HG03045 (cell line): ENCODE results near the gene RHOG.
"Not testable (repeated sequence)": the region's sequence is repeated elsewhere in the genome, so short reads cannot be mapped to it uniquely, and the experiment has no call there.

Experiments used
- ATAC-seq: cut with Tn5 transposase; IDR thresholded peaks from one replicate; pipeline ENCODE4 v1.9.1; 2021; ENCODE audit warnings: mild to moderate bottlenecking, moderate library complexity; ENCODE audit not compliant: unreplicated experiment

The RHOG gene

DNA sequence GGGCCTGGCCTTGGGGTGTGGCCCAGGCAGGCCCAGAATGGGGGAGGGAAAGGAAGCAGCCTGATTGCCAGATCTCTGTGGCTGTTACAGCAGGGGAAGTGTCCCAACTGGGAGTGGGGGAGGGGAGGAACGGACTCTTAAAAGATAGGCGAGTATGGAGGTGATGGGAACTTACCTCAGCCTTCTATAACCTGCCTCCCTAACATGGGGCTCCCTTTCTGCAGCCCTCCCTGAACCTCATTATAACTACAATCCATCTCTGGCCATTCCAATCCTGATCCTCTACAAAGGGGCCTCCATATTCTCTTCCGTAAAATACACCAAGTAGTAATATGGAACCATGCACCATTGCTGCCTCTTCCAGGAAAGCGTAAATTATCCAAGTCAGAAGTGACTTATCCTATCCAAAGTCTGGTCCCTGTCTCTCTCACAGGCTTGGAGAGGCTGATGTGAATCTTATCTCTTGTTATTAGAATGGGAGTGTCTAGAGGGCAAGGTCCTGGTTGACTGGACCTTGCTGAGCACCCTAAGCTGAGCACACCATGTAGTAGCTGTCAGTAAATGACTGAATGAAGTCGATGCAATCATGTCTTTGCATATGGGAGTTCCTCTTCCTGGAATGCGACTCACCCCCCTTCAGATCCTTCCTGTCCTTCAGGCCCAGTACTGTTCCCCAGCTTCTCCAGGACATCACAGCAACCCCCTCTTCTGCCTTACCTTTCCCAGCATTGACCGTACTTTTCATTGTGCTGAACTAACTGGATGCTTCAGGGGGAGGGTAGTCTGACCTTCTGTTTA is 5.9 kb downstream of the RHOG start:
- no peak for ATAC-seq

DNA sequence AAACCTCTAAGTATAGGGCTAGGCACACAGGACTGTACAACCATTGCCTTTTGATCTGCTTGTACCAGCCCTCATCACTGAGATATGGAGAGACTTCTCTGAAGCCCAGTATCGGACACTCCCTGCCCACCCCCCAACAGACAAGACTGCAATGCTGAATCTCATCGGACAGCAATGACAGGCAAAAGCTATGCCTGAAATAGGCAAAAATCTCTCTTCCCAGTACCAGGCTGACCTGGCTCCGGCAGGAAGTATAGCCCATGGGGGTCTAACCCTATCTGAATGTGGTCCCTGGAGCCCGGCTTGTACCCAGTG is 6.5 kb downstream of the RHOG start:
- no peak for ATAC-seq

GRCh38 chr11:3833449-3833848 is 7.3 kb downstream of the RHOG start:
- no peak for ATAC-seq

DNA sequence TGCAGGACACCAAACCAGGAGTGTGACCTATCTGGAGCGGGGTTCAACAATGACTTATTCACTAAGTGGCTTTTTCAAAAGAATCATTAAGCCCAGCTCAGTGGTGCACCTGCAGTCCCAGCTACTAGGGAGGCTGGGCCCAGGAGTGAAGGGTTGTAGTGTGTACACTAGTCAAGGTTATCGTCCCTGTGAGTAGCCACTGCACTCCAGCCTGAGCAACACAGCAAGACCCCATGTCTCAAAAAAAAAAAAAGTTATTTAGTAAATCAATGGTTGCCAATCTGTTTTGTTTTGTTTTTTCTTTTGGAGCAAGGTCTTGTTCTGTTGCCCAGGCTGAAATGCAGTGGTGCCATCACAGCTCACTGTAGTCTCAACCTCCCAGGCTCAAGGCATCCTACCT is 7.9 kb downstream of the RHOG start:
- no peak for ATAC-seq

- ATAC-seq = no peak
Observed at GRCh38 chr11:3831378-3832239, 9.2 kb downstream of the RHOG start.

GRCh38 chr11:3830730-3831129 is 10.0 kb downstream of the RHOG start:
- no peak for ATAC-seq

DNA sequence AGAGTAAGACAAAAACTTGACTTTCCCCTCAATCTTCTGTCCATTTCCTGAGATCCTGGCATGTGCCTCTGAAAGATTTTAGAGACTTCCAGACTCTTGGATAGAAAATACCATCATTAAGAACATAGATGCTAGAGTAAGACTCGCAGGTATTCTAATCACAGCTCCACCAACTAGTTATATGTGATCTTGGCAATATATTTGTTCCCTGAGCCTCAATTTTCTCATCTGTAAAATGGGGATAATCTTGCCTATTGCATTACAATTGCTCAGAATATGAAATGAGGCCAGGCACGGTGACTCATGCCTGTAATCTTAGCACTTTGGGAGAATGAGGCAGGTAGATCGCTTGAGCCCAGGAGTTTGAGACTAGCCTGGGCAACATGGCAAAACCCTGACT is 10.7 kb downstream of the RHOG start:
- no peak for ATAC-seq

GRCh38 chr11:3827434-3828186 is 13.1 kb downstream of the RHOG start:
- no peak for ATAC-seq

GRCh38 chr11:3826721-3827120 is 14.0 kb downstream of the RHOG start:
- ATAC-seq = no peak

DNA sequence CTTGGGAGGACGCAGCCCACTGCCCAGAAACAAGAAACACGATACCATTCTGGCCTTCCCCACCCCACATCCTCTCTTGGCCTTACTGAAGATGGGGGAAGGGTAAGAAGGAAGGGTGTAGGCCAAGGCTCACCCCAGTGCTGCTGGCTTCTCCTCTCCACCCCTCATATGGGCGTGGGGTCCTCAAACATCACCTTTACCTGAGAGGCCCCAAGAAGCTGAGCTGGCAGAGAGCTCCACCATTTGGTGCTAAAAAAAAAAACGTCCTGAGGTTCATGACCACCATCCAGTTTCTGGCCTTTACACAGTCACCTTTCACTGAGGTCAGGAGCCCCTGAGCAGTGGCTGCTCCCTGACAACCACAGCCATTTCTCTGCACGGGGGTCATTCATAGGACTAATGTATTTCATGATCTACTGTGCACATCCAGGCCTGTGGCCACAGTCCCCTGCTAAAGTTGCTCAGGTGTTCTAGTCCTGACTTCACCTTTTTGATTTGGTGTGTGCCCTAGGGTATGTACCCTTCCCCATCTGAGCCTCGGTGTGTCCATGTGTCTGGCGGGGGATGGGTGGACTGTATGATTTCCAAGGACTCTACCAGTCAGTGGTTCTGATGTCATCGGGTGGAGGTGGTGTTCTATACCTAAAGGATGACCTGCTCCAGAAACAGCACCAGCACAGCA is 15.1 kb downstream of the RHOG start:
- ATAC-seq = no peak

- ATAC-seq = peak; percentile 61
Observed at GRCh38 chr11:3824714-3825472, 15.9 kb downstream of the RHOG start.

GRCh38 chr11:3823762-3824506 is 16.8 kb downstream of the RHOG start:
- ATAC-seq = no peak

- no peak for ATAC-seq
Observed at GRCh38 chr11:3823303-3823702, 17.5 kb downstream of the RHOG start.

- ATAC-seq = no peak
Observed at GRCh38 chr11:3822312-3822711, 18.4 kb downstream of the RHOG start.

GRCh38 chr11:3820971-3821370 is 19.8 kb downstream of the RHOG start:
- no peak for ATAC-seq

DNA sequence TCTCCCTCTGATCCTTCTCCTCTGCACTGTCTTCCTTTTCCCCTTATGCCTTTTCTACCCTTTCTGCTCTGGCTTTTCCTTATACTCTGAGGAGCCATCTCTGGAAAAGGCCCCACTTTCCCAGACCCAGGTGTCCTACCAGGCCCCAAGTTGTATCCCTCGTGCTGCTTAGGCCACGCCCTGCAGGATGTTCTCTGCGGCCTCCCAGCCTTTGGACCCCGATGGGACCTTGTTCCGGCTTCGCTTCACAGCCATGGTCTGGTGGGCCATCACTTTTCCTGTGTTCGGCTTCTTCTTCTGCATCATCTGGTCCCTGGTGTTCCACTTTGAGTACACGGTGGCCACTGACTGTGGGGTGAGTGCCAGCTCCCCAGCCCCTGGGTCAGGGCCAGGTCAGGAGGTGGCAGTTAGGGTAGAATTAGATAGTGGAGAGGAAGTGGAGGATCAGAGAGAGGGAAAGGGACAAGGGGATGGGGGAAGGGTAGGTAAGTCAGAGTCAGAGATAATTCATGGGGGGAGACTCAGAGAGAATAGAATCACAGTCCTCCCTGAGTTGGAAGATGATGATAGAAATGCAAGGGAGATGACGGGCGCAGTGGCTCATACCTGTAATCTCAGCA is 23.5 kb downstream of the RHOG start:
- ATAC-seq = no peak

GRCh38 chr11:3816673-3817072 is 24.1 kb downstream of the RHOG start:
- no peak for ATAC-seq

DNA sequence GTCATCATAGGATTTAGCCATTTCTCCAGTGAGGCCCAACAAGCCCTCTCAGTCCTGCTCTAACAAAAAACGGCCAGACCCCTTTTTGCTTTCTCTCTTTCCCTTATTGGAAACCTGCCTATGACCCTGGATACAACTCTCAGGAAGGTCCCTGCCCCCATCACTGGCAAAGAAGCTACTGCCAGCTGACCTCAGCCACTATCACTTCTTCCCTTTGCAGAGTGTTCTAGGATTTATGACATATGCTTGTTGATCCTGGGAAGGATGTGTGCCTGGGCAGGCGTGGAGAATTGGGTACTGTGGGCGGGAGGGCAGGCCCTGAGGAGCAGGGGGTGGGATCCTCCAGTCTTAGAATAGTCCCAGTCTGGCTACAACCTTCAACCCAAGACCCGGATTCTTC is 24.9 kb downstream of the RHOG start:
- no peak for ATAC-seq

- ATAC-seq = not testable (repeated sequence)
Observed at GRCh38 chr11:3814832-3815231, 25.9 kb downstream of the RHOG start.
